IMR-90 (cell line): Measurements from ENCODE around the gene RNASET2. TPM values are rescaled to one million over a fixed set of nuclear protein-coding genes. Genes with fewer than 3 reads are reported as not detected.

Source experiments
- ATAC-seq: fragments of 200-7000 bp; cut with Tn5 transposase; 2 replicates; pipeline ENCODE4 v1.9.1; 2020; ENCODE audit warnings: low read depth, mild to moderate bottlenecking, moderate library complexity
- BruUV-seq: library from RNA; stranded (reverse); fragments of 400-500 nt; replicated peaks from 2 replicates; lab custom pipeline; 2021; lab: Mats Ljungman, UMichigan
- CTCF ChIA-PET: fragments of 300-600 bp; formaldehyde crosslinking; extraction: SDS; loops from one replicate; lab custom pipeline; 2021; ENCODE audit warnings: antibody characterized with exemption; lab: Yijun Ruan, JAX
- POLR2A ChIA-PET: fragments of 300-600 bp; sonication (Branson Sonifier 250); formaldehyde crosslinking; loops from one replicate; lab custom pipeline; 2022; ENCODE audit warnings: antibody characterized with exemption; ENCODE audit not compliant: unreplicated experiment; lab: Charles Lee
- DNase-seq: peaks from one replicate; pipeline ENCODE4 v3.0.0; 2013
- H2AFZ ChIP-seq: replicated peaks from 2 replicates; pipeline ENCODE3; 2013; ENCODE audit warnings: low read length, mild to moderate bottlenecking; ENCODE audit not compliant: poor library complexity
- H2AK5ac ChIP-seq: 2 replicates; pipeline ENCODE4 v1.6.1; 2013; ENCODE audit warnings: low read depth, low read length, inconsistent platforms
- H2AK9ac ChIP-seq: replicated peaks from 2 replicates; pipeline ENCODE3; 2013; ENCODE audit warnings: mild to moderate bottlenecking, low read depth, low read length, moderate library complexity; ENCODE audit not compliant: poor library complexity
- H2BK120ac ChIP-seq: 2 replicates; pipeline ENCODE4 v1.6.1; 2013; ENCODE audit warnings: low read depth, low read length, inconsistent platforms
- H2BK15ac ChIP-seq: 3 replicates; pipeline ENCODE4 v1.6.1; 2013; ENCODE audit warnings: low read depth, low read length, inconsistent platforms
- H2BK20ac ChIP-seq: 2 replicates; pipeline ENCODE4 v1.6.1; 2013; ENCODE audit warnings: low read depth, mild to moderate bottlenecking, inconsistent platforms, low read length, moderate library complexity
- H2BK5ac ChIP-seq: 2 replicates; pipeline ENCODE4 v1.6.1; 2013; ENCODE audit warnings: mild to moderate bottlenecking, low read depth, low read length, inconsistent platforms; ENCODE audit not compliant: poor library complexity, severe bottlenecking
- H3K14ac ChIP-seq: replicated peaks from 2 replicates; pipeline ENCODE4 v1.6.1; 2013; ENCODE audit warnings: low read depth, low read length, inconsistent platforms
- H3K18ac ChIP-seq: 2 replicates; pipeline ENCODE4 v1.6.1; 2013; ENCODE audit warnings: low read depth, low read length, control low read depth
- H3K23ac ChIP-seq: 2 replicates; pipeline ENCODE4 v1.6.1; 2013; ENCODE audit warnings: low read depth, low read length, inconsistent platforms
- H3K27ac ChIP-seq: 2 replicates; pipeline ENCODE4 v1.5.1; 2013; ENCODE audit warnings: mild to moderate bottlenecking, control low read depth, low read length; ENCODE audit not compliant: insufficient read depth
- H3K27me3 ChIP-seq: 2 replicates; pipeline ENCODE4 v1.6.1; 2013; ENCODE audit warnings: low read length; ENCODE audit not compliant: control insufficient read depth, insufficient read depth
- H3K36me3 ChIP-seq: 2 replicates; pipeline ENCODE4 v1.6.1; 2013; ENCODE audit warnings: low read length, mixed read lengths; ENCODE audit not compliant: control insufficient read depth, insufficient read depth
- H3K4ac ChIP-seq: 2 replicates; pipeline ENCODE4 v1.6.1; 2013; ENCODE audit warnings: low read depth, low read length, inconsistent platforms
- H3K4me1 ChIP-seq: 2 replicates; pipeline ENCODE4 v1.6.1; 2013; ENCODE audit warnings: low read length, mixed read lengths; ENCODE audit not compliant: control insufficient read depth, insufficient read depth
- H3K4me2 ChIP-seq: 2 replicates; pipeline ENCODE4 v1.6.1; 2013; ENCODE audit warnings: low read depth, mild to moderate bottlenecking, control low read depth, low read length, moderate library complexity
- H3K4me3 ChIP-seq: 2 replicates; pipeline ENCODE4 v1.5.1; 2013; ENCODE audit warnings: low read depth, mild to moderate bottlenecking, control low read depth, low read length, moderate library complexity; ENCODE audit not compliant: insufficient read depth
- H3K56ac ChIP-seq: 2 replicates; pipeline ENCODE4 v1.6.1; 2013; ENCODE audit warnings: low read length, inconsistent platforms; ENCODE audit not compliant: insufficient read depth; ENCODE audit errors: extremely low read depth
- H3K79me1 ChIP-seq, 2 experiments: 2 replicates each; pipeline ENCODE4 v1.6.1; 2013; ENCODE audit warnings: low read length in 2 of 2, inconsistent platforms in 1 of 2, low read depth in 1 of 2
- H3K9ac ChIP-seq: 2 replicates; pipeline ENCODE4 v1.6.1; 2013; ENCODE audit warnings: low read depth, low read length, control low read depth
- H3K9me1 ChIP-seq: 2 replicates; pipeline ENCODE4 v1.6.1; 2013; ENCODE audit warnings: low read length, inconsistent platforms; ENCODE audit not compliant: insufficient read depth
- H3K9me3 ChIP-seq: 2 replicates; pipeline ENCODE4 v1.6.1; 2013; ENCODE audit warnings: low read length; ENCODE audit not compliant: control insufficient read depth, insufficient read depth
- H4K20me1 ChIP-seq: 2 replicates; pipeline ENCODE4 v1.6.1; 2013; ENCODE audit warnings: low read length, inconsistent platforms; ENCODE audit not compliant: insufficient read depth
- H4K5ac ChIP-seq: 2 replicates; pipeline ENCODE4 v1.6.1; 2013; ENCODE audit warnings: mild to moderate bottlenecking, low read depth, low read length, control low read depth
- H4K8ac ChIP-seq, 2 experiments: 2 replicates each; pipeline ENCODE4 v1.6.1; 2013; ENCODE audit warnings: low read depth in 2 of 2, low read length in 2 of 2, control low read depth in 1 of 2, inconsistent platforms in 1 of 2
- H4K91ac ChIP-seq: 2 replicates; pipeline ENCODE4 v1.6.1; 2013; ENCODE audit warnings: low read depth, low read length, inconsistent platforms; ENCODE audit not compliant: insufficient read depth
- CEBPB ChIP-seq: IDR thresholded peaks from 2 replicates; pipeline ENCODE4 v1.6.1; 2012; ENCODE audit warnings: low read depth, low read length, improper control_type of control experiment
- MAZ ChIP-seq: IDR thresholded peaks from 2 replicates; pipeline ENCODE4 v1.6.1; 2012; ENCODE audit warnings: low read depth, mild to moderate bottlenecking, low read length, improper control_type of control experiment, moderate library complexity, borderline replicate concordance
- POLR2A ChIP-seq: IDR thresholded peaks from 2 replicates; pipeline ENCODE4 v1.6.1; 2012; ENCODE audit warnings: mild to moderate bottlenecking, low read depth, low read length
- WGBS, 2 experiments: methylation state at CpG; one replicate each; pipeline versions ENCODE4 v1.1.5 to v1.1.7; 2013; ENCODE audit warnings: missing lambda C conversion rate in 2 of 2; ENCODE audit not compliant: insufficient read length in 1 of 2; ENCODE audit errors: extremely low coverage in 2 of 2; 5-methylcytosine and 5-hydroxymethylcytosine counted together
- dilution Hi-C: fragments of 300-500 bp; cut with HindIII; formaldehyde crosslinking; loops from one replicate; pipeline ENCODE4 v1.14.3; 2018; ENCODE audit warnings: low sequenced_read_pairs; ENCODE audit not compliant: unreplicated experiment
- in situ Hi-C: fragments of 300-500 bp; cut with MboI; formaldehyde crosslinking; loops from 3 replicates; pipeline ENCODE4 v1.14.3; 2019; ENCODE audit warnings: low sequenced_read_pairs, inconsistent platforms, mixed read lengths
- intact Hi-C: fragments of 100-400 bp; cut with micrococcal nuclease; formaldehyde crosslinking; loops from 2 replicates; pipeline ENCODE4 v1.10.0; 2022
- polyA plus RNA-seq, 3 experiments: library from polyadenylated mRNA; depleted of rRNA; stranded (reverse); fragments of >200 nt; gene quantifications; 2 replicates each; pipeline ENCODE4 v1.2.3, GENCODE V29; 2012; ENCODE audit warnings: low replicate concordance in 1 of 3
- total RNA-seq: library from RNA; depleted of rRNA; stranded (reverse); fragments of >200 nt; gene quantifications from 2 replicates; pipeline ENCODE4 v1.2.3, GENCODE V29; 2012
- TF ChIP-seq, protein P1 (sequence below): conservative IDR thresholded peaks from 2 replicates; pipeline ENCODE4 v1.5.1; 2012; ENCODE audit warnings: mild to moderate bottlenecking, low read depth, low read length, improper control_type of control experiment

The RNASET2 gene
- total and polyA plus RNA-seq, 2 of the 4 experiments (the other 2 are of a cell fraction) = 13.6 to 24.9 TPM

DNA sequence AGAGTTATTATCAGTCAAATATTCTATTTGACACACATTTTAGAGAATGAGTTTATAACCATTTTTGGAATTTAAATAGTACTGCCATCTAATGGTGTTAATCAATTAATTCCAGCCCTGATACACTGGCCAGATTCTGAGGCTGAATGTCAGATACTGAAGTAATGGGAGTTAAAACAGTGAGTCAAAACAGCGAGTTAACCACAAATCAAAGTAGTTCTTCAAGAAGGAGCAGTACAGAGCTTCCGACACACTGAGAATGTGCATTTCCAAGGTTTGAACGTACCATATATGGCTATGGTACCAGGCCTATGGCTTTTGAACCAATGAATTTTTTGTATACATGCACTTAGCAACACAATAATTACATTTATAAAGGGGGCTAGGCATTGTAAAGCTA, 31.6 kb upstream of the RNASET2 start:
- in situ Hi-C loops = loop anchor here (25.0 kb wide), 1 partner anchor 351 kb away; the partner anchor contains the start of gene RPS6KA2

More for the DNA sequence above, 31.6 kb upstream of the RNASET2 start:
- H3K4me3 ChIP-seq = no peak overlapping the region
- no peak overlapping the region for H3K23ac ChIP-seq
- CTCF ChIA-PET = interaction anchor here (1.3 kb wide), 1 partner anchor 201 kb away, joined by 8 read pairs; no protein-coding TSS in a partner anchor
- no peak overlapping the region for H2BK15ac ChIP-seq
- no peaks in the 10 kb centered on the region; the same call in 1 of the 2 replicates for H3K36me3 ChIP-seq
- DNase-seq = no peak
- no peak overlapping the region for H4K5ac ChIP-seq
- H3K9me3 ChIP-seq = no peaks in the 10 kb centered on the region
- H3K27me3 ChIP-seq = no peaks in the 10 kb centered on the region
- dilution Hi-C loops (no loop called here), intact Hi-C loops (no loop called here)
- no peak overlapping the region for H3K18ac ChIP-seq
- H3K14ac ChIP-seq = no peak overlapping the region
- no peak overlapping the region for H3K9ac ChIP-seq
- H3K4me2 ChIP-seq = no peak overlapping the region
- no peak overlapping the region for H2AFZ ChIP-seq
- no peak overlapping the region for H2BK120ac ChIP-seq
- no CpG with 5 or more reads among the region's 3 CpGs for WGBS, 2 experiments
- H4K20me1 ChIP-seq = no peaks in the 10 kb centered on the region
- H2AK9ac ChIP-seq = no peak overlapping the region
- no peak overlapping the region for H2BK5ac ChIP-seq
- TF ChIP-seq MAZ (no peak), CEBPB (no peak), POLR2A (no peak)
- TF ChIP-seq, protein P1, sequence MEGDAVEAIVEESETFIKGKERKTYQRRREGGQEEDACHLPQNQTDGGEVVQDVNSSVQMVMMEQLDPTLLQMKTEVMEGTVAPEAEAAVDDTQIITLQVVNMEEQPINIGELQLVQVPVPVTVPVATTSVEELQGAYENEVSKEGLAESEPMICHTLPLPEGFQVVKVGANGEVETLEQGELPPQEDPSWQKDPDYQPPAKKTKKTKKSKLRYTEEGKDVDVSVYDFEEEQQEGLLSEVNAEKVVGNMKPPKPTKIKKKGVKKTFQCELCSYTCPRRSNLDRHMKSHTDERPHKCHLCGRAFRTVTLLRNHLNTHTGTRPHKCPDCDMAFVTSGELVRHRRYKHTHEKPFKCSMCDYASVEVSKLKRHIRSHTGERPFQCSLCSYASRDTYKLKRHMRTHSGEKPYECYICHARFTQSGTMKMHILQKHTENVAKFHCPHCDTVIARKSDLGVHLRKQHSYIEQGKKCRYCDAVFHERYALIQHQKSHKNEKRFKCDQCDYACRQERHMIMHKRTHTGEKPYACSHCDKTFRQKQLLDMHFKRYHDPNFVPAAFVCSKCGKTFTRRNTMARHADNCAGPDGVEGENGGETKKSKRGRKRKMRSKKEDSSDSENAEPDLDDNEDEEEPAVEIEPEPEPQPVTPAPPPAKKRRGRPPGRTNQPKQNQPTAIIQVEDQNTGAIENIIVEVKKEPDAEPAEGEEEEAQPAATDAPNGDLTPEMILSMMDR = no peak
- no peak overlapping the region for H3K27ac ChIP-seq
- H3K4ac ChIP-seq = no peak overlapping the region
- no peak overlapping the region for H3K56ac ChIP-seq
- no peaks in the 10 kb centered on the region for H3K4me1 ChIP-seq
- no peak overlapping the region for H4K8ac ChIP-seq
- H2AK5ac ChIP-seq = no peak overlapping the region
- no peaks in the 10 kb centered on the region; the same call in 1 of the 2 replicates for H3K9me1 ChIP-seq
- H4K91ac ChIP-seq = no peak overlapping the region
- no TSS peak for BruUV-seq
- H3K79me1 ChIP-seq = peaks cover 26 to 38% of the 10 kb centered on the region in 2 experiments; a peak in 3 of 4 replicates
- ATAC-seq = no peak
- POLR2A ChIA-PET = no interaction called here
- no peak overlapping the region for H2BK20ac ChIP-seq
